HG03039 (cell line): ENCODE results near the gene MECP2.

ENCODE experiments used
- ATAC-seq: cut with Tn5 transposase; IDR thresholded peaks from one replicate; pipeline ENCODE4 v1.9.1; 2021; ENCODE audit warnings: mild to moderate bottlenecking, moderate library complexity; ENCODE audit not compliant: unreplicated experiment

The MECP2 gene

DNA sequence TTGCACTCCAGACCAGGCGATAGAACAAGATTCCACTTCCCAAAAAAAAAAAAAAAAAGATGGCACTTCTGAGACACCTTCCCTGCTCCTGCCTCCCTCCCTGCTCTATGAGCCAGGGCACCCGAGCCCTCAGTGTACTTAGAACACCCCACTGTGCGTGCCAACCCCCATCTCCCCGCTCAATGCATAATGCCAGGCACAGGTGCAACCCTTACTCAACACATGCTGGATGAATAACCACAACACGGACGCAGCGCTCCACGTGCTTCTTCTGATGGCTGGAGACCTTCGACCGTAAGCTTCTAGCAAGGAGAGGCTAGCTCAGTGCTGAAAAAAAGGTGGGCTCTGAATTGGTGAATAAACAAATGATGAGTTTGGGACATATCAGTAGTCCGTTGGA lies 57.9 kb downstream of the MECP2 start:
- no peak for ATAC-seq

GRCh38 chrX:154038656-154039055 lies 58.9 kb downstream of the MECP2 start:
- ATAC-seq = no peak

DNA sequence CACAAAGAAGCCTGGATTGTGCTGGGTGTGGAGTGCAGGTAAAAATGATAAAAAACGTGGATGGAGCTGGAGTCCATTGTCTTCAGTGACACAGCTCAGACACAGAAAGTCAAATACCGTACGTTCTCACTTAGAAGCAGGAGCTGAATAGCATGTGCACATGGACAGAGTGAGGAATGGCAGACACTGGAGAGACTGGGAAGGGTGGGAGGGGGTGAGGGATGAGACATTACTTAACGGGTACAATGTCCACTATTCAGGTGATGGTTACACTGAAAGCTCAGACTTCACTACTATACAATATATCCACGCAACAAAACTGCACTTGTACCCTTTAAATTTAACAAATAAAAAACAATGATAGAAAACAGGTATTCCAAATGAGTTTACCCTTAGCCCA lies 59.8 kb downstream of the MECP2 start:
- no peak for ATAC-seq

DNA sequence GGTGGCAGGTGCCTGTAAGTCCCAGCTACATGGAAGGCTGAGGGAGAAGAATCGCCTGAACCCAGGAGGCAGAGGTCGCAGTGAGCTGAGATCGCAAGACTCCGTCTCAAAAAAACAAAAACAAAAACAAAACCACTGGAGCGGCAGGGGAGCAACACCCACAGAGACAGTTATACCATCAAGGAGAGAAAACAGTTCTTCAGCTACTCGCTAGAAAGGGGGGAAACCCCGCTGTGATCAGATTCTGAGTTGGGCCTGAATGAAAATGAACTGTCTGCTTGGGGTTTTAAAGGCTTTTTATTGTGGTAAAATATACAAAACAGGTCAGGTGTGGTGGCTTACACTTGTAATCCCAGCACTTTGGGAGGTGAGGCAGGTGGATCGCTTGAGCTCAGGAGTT lies 61.0 kb downstream of the MECP2 start:
- ATAC-seq = no peak

GRCh38 chrX:154033848-154034247 lies 63.7 kb downstream of the MECP2 start:
- ATAC-seq = no peak

GRCh38 chrX:154032653-154033052 lies 64.9 kb downstream of the MECP2 start:
- no peak for ATAC-seq

DNA sequence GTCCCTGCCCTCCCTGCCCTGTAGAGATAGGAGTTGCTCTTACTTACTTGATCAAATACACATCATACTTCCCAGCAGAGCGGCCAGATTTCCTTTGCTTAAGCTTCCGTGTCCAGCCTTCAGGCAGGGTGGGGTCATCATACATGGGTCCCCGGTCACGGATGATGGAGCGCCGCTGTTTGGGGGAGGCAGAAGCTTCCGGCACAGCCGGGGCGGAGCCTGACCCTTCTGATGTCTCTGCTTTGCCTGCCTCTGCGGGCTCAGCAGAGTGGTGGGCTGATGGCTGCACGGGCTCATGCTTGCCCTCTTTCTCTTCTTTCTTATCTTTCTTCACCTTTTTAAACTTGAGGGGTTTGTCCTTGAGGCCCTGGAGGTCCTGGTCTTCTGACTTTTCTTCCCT lies 65.4 kb downstream of the MECP2 start:
- ATAC-seq = no peak

DNA sequence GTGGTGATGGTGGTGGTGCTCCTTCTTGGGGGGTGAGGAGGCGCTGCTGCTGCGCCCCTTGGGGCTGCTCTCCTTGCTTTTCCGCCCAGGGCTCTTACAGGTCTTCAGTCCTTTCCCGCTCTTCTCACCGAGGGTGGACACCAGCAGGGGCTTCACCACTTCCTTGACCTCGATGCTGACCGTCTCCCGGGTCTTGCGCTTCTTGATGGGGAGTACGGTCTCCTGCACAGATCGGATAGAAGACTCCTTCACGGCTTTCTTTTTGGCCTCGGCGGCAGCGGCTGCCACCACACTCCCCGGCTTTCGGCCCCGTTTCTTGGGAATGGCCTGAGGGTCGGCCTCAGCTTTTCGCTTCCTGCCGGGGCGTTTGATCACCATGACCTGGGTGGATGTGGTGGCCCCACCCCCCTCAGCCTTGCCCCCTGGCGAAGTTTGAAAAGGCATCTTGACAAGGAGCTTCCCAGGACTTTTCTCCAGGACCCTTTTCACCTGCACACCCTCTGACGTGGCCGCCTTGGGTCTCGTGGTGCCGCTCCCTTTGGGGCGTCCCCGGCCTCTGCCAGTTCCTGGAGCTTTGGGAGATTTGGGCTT lies 66.7 kb downstream of the MECP2 start:
- no peak for ATAC-seq

GRCh38 chrX:154030266-154030665 lies 67.3 kb downstream of the MECP2 start:
- ATAC-seq = no peak

GRCh38 chrX:154029439-154029838 lies 68.1 kb downstream of the MECP2 start:
- ATAC-seq = no peak

- ATAC-seq = no peak
Observed at GRCh38 chrX:154028502-154029184, 68.9 kb downstream of the MECP2 start.

DNA sequence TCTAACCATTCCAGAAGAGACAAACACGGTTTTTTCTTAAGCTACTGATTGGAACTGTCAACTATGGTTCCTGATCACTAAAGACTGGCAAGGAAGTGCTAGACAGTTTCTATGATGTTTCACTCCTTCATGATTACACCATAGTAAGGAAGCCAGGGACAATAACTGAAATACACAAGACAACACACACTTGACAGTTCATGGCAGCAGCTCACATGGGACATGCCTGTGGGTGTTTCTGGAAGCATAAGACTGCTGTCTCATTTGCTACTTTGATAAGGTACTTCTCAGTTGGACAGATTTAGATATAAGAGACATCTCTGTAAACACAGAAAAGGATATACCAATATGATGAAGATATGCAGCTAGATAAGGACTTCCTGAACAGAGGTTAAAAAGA lies 69.5 kb downstream of the MECP2 start:
- no peak for ATAC-seq

- no peak for ATAC-seq
Observed at GRCh38 chrX:154027022-154027402, 70.5 kb downstream of the MECP2 start.

DNA sequence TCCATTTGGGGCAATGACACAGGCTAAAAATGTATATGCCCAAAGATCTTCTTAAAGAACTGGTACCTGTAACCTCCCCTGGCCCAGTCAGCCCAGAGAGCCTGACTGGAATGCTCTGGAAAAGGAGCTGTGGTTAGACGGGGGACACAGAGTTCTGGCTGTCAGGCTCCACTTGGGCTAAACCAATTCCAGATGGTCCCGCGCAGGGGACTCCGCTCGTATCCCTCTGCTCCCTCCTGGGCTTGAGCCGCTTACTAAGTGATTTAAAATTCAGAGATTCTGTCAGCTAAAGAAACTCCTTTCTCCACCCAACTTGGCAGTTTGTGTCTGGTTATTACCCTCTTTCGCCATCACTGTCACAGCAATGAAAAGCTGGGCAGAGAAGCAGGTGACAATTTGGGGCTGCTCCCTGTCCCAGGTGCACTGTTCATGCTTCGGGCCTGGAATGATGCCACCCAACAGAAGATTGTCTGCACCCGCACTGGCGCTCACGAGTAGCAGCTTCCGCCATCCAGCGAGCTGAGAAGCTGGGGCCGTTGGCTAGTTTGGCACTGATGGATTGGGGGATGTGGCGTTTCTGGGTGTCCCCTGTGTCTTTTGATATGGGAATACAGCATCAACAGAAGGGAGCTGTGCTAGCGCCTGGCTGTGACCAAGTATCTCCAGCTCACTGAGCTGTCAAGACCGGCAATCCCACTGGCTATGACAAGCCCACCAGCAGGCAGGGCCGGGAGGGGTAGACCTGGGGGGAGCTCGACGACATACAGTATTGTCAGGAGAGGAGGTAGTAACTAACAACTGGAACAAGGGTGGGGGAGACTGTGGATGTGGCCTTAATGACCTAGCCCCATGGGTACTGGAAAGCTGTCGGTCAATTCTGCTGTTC lies 71.1 kb downstream of the MECP2 start:
- ATAC-seq = no peak

GRCh38 chrX:154025230-154025629 lies 72.3 kb downstream of the MECP2 start:
- ATAC-seq = no peak

DNA sequence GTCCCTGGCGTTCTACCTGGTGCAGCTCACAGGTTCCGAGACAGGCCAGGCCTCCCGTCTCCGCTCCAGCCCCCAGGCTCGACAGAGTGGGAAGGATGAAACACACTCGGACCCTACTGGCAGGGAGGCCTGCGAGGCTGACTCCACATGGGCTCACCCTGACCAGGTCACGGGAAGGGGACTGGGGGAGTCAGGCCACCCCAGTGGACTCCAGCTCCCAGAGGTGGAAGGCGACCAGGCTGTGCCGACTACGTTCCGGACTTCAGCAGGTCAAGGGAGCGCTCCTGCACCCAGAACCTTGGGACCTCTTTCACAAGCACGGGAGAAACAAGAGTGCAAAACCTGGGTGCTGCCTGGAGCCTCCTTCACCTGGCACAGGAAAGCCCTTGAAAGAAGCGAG lies 73.2 kb downstream of the MECP2 start:
- ATAC-seq = no peak

GRCh38 chrX:154023276-154024000 lies 74.1 kb downstream of the MECP2 start:
- no peak for ATAC-seq

GRCh38 chrX:154022108-154022507 lies 75.4 kb downstream of the MECP2 start:
- ATAC-seq = no peak

DNA sequence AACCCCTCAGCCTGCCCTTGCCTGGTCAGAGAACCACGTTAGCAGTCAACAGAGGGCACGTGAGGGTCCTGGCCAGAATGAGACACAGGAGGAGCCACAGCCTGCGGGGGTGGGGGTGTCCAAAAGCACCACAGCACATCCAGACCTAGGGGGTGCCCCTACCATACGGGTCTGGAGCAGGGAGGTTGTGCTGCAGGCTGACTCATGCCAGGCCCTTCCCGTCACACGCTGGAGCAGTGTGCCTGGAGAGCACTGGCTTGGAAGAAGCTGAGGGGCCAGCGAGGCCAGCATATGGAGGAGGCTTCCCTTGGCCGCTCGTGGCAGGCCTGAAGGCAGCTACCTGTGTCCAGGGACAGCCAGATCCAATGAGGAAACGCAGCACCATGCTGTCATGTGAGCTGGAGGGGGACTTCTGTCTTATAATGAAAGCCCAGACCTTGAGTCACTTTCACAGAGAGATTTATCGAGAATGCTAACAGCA lies 76.3 kb downstream of the MECP2 start:
- ATAC-seq = no peak

GRCh38 chrX:154020536-154021115 lies 76.9 kb downstream of the MECP2 start:
- ATAC-seq = no peak
